GM23338 (cell line): ENCODE results near the gene KRTAP19-8. TPM values are rescaled to one million over a fixed set of nuclear protein-coding genes. Genes with fewer than 3 reads are reported as not detected.

Experiments
- ATAC-seq: fragments of 200-7000 bp; cut with Tn5 transposase; 3 replicates; pipeline ENCODE4 v1.9.1; 2020
- DNase-seq: peaks from one replicate; pipeline ENCODE4 v3.0.0-alpha.2; 2015; ENCODE audit warnings: low spot score
- H2AFZ ChIP-seq: fragments of 200-600 bp; sonication (generic); 2 replicates; pipeline ENCODE4 v1.8.0; 2016; ENCODE audit warnings: antibody characterized with exemption, mild to moderate bottlenecking, moderate library complexity
- H3F3A ChIP-seq: fragments of 200-600 bp; sonication (generic); replicated peaks from 2 replicates; pipeline ENCODE4 v1.8.0; 2017; ENCODE audit warnings: antibody characterized with exemption, mixed run types, low read depth
- H3K27ac ChIP-seq: fragments of 200-600 bp; sonication (generic); 2 replicates; pipeline ENCODE4 v1.6.1; 2016; ENCODE audit warnings: low read depth
- H3K27me3 ChIP-seq: fragments of 200-600 bp; sonication (generic); 2 replicates; pipeline ENCODE4 v1.8.0; 2016; ENCODE audit warnings: mild to moderate bottlenecking, mixed run types, moderate library complexity; ENCODE audit not compliant: insufficient read depth
- H3K36me3 ChIP-seq: fragments of 200-600 bp; sonication (generic); 2 replicates; pipeline ENCODE4 v1.8.0; 2016; ENCODE audit warnings: mild to moderate bottlenecking; ENCODE audit not compliant: insufficient read depth
- H3K4me1 ChIP-seq: fragments of 200-600 bp; sonication (generic); 2 replicates; pipeline ENCODE4 v1.8.0; 2016; ENCODE audit warnings: mild to moderate bottlenecking, moderate library complexity; ENCODE audit not compliant: insufficient read depth
- H3K4me2 ChIP-seq: fragments of 200-600 bp; sonication (generic); 2 replicates; pipeline ENCODE4 v1.7.1; 2017; ENCODE audit warnings: mixed run types
- H3K4me3 ChIP-seq: fragments of 200-600 bp; sonication (generic); 2 replicates; pipeline ENCODE4 v1.6.1; 2016; ENCODE audit warnings: mixed run types
- H3K79me2 ChIP-seq: fragments of 200-600 bp; sonication (generic); replicated peaks from 2 replicates; pipeline ENCODE4 v1.8.0; 2017; ENCODE audit warnings: mild to moderate bottlenecking; ENCODE audit not compliant: insufficient read depth
- H3K9me2 ChIP-seq: fragments of 200-600 bp; sonication (generic); 2 replicates; pipeline ENCODE4 v1.8.0; 2017; ENCODE audit not compliant: insufficient read depth
- H4K20me1 ChIP-seq: fragments of 200-600 bp; sonication (generic); replicated peaks from 2 replicates; pipeline ENCODE4 v1.8.0; 2017; ENCODE audit warnings: mild to moderate bottlenecking; ENCODE audit not compliant: insufficient read depth
- H3K27ac Mint-ChIP-seq: 2 replicates; pipeline ENCODE4 v1.8.0; 2020; ENCODE audit warnings: inconsistent platforms, mild to moderate bottlenecking, moderate library complexity, mixed read lengths
- H3K27me3 Mint-ChIP-seq: 3 replicates; pipeline ENCODE4 v1.8.0; 2022; ENCODE audit warnings: low read depth, mild to moderate bottlenecking, moderate library complexity, mixed read lengths, inconsistent platforms; ENCODE audit not compliant: insufficient read depth, poor library complexity
- H3K36me3 Mint-ChIP-seq: 3 replicates; pipeline ENCODE4 v1.8.0; 2021; ENCODE audit warnings: low read depth, mild to moderate bottlenecking, inconsistent platforms, moderate library complexity, mixed read lengths
- H3K4me1 Mint-ChIP-seq: 3 replicates; pipeline ENCODE4 v1.8.0; 2020; ENCODE audit warnings: mild to moderate bottlenecking, inconsistent platforms, mixed read lengths
- H3K4me3 Mint-ChIP-seq: 3 replicates; pipeline ENCODE4 v1.8.0; 2021; ENCODE audit warnings: moderate library complexity, mild to moderate bottlenecking, inconsistent platforms, mixed read lengths
- H3K9me3 Mint-ChIP-seq: 3 replicates; pipeline ENCODE4 v1.8.0; 2020; ENCODE audit warnings: moderate library complexity, mild to moderate bottlenecking, inconsistent platforms, mixed read lengths
- CREB1 ChIP-seq: fragments of 250-450 bp; sonication (Bioruptor Pico); IDR thresholded peaks from 2 replicates; pipeline ENCODE4 v1.5.0; 2020; ENCODE audit warnings: low read depth, mild to moderate bottlenecking, moderate library complexity
- CTCF ChIP-seq, 2 experiments: fragments of 200-600 bp in 1 of 2; sonication (generic) in 1 of 2; conservative IDR thresholded peaks; 2 replicates each; pipeline versions ENCODE4 v1.5.1 to v1.6.1; 2016 to 2017; ENCODE audit warnings: antibody characterized with exemption in 2 of 2, low read depth in 2 of 2, mild to moderate bottlenecking in 2 of 2, moderate library complexity in 1 of 2
- ETS1 ChIP-seq: IDR thresholded peaks from 2 replicates; pipeline ENCODE4 v1.6.1; 2016; ENCODE audit warnings: antibody characterized with exemption
- EZH2 ChIP-seq: fragments of 200-600 bp; sonication (generic); IDR thresholded peaks from one replicate; pipeline ENCODE4 v1.8.0; 2017; ENCODE audit warnings: antibody characterized with exemption, mild to moderate bottlenecking, low read depth; ENCODE audit not compliant: unreplicated experiment
- EZH2phosphoT487 ChIP-seq: fragments of 200-600 bp; sonication (generic); IDR thresholded peaks from one replicate; pipeline ENCODE4 v1.8.1; 2018; ENCODE audit warnings: antibody characterized with exemption; ENCODE audit not compliant: unreplicated experiment
- JUNB ChIP-seq: IDR thresholded peaks from one replicate; pipeline ENCODE4 v1.6.1; 2016; ENCODE audit warnings: antibody characterized with exemption; ENCODE audit not compliant: unreplicated experiment
- NANOG ChIP-seq: IDR thresholded peaks from 2 replicates; pipeline ENCODE4 v1.6.1; 2016; ENCODE audit warnings: antibody characterized with exemption, borderline replicate concordance
- POLR2AphosphoS5 ChIP-seq: IDR thresholded peaks from 2 replicates; pipeline ENCODE4 v1.6.1; 2016; ENCODE audit warnings: antibody characterized with exemption, low read depth
- REST ChIP-seq: IDR thresholded peaks from one replicate; pipeline ENCODE4 v1.6.1; 2018; ENCODE audit warnings: antibody characterized with exemption; ENCODE audit not compliant: unreplicated experiment
- STAT1 ChIP-seq: IDR thresholded peaks from one replicate; pipeline ENCODE4 v1.6.1; 2016; ENCODE audit warnings: antibody characterized with exemption; ENCODE audit not compliant: unreplicated experiment
- ZNF331 ChIP-seq: fragments of 250-450 bp; sonication (Bioruptor Pico); IDR thresholded peaks from 2 replicates; pipeline ENCODE4 v1.5.0; 2020; ENCODE audit warnings: low read depth, mild to moderate bottlenecking, moderate library complexity
- ZNF462 ChIP-seq: fragments of 250-450 bp; sonication (Bioruptor Pico); IDR thresholded peaks from 2 replicates; pipeline ENCODE4 v1.5.0; 2020; ENCODE audit warnings: mild to moderate bottlenecking, moderate library complexity
- polyA plus RNA-seq: library from polyadenylated mRNA; unstranded; fragments of >200 nt; fragmentation: Nextera tagmentation; extraction: Ambion mirVana; gene quantifications from 2 replicates; pipeline ENCODE4 v1.2.1, GENCODE V29; 2016
- total RNA-seq: library from RNA; depleted of rRNA; stranded (reverse); fragments of >200 nt; shearing (Covaris generic); gene quantifications from 2 replicates; pipeline ENCODE4 v1.2.3, GENCODE V29; 2014

KRTAP19-8 gene
- total and polyA plus RNA-seq, 2 experiments from 2014 or later: not detected

- H3F3A ChIP-seq: no peaks in the 10 kb centered on the region
- no peaks in the 10 kb centered on the region for H3K9me3 Mint-ChIP-seq
- TF ChIP-seq ZNF331 (CRISPR knock-in tag) (no peak), POLR2AphosphoS5 (no peak), JUNB (no peak), CREB1 (no peak), NANOG (no peak), STAT1 (no peak), EZH2phosphoT487 (no peak), EZH2 (no peak), ETS1 (no peak), CTCF (conservative IDR thresholded peaks at IDR 0.05; ENCODE audit: low read depth in 2 of 2) (no peak), REST (no peak), ZNF462 (no peak)
- no peak overlapping the region for H3K4me3 ChIP-seq
- H3K4me1 Mint-ChIP-seq: peaks cover 13% of the 10 kb centered on the region
- peaks cover 1% of the 10 kb centered on the region for H3K27me3 Mint-ChIP-seq
- no peaks in the 10 kb centered on the region for H3K79me2 ChIP-seq
- H3K27me3 ChIP-seq: no peaks in the 10 kb centered on the region
- no peaks in the 10 kb centered on the region for H4K20me1 ChIP-seq
- no peaks in the 10 kb centered on the region for H3K36me3 Mint-ChIP-seq
- 0 out of 2 replicates have a peak, but pooled peaks cover 4% of the 10 kb centered on the region for H3K4me1 ChIP-seq
- ATAC-seq: no peak
- no peak overlapping the region for H3K4me2 ChIP-seq
- no peak overlapping the region for H3K27ac Mint-ChIP-seq
- H3K4me3 Mint-ChIP-seq: no peak overlapping the region
- H3K9me2 ChIP-seq: peaks cover 7% of the 10 kb centered on the region; the same call in 1 of the 2 replicates
- no peaks in the 10 kb centered on the region for H3K36me3 ChIP-seq
- no peak for DNase-seq
- H2AFZ ChIP-seq: no peak overlapping the region
- H3K27ac ChIP-seq: no peak overlapping the region
These were observed 16.0 kb downstream of the KRTAP19-8 start for GRCh38 chr21:31022306-31022705.
